Thymus (tissue), 11 donors: Measurements from ENCODE around the gene EPB41L4A. TPM values are rescaled to one million over a fixed set of nuclear protein-coding genes. Genes with fewer than 3 reads are reported as not detected.
"Not testable (repeated sequence)": the region's sequence is repeated elsewhere in the genome, so short reads cannot be mapped to it uniquely, and the experiment has no call there.

Experiments
- DNase-seq, 9 donors: peaks; one replicate each; pipeline ENCODE4 v3.0.0-alpha.2; 2013; ENCODE audit warnings: low spot score in 9 of 9, low read depth in 6 of 9, missing footprints in 1 of 9
- H3K27ac ChIP-seq, 2 donors: one replicate each; pipeline ENCODE4 v1.5.1; 2013; ENCODE audit warnings: control low read depth in 1 of 2, low read depth in 1 of 2, low read length in 1 of 2, mild to moderate bottlenecking in 1 of 2, moderate library complexity in 1 of 2
- H3K27me3 ChIP-seq, 2 donors: one replicate each; pipeline ENCODE4 v1.5.1; 2013; ENCODE audit warnings: low read length in 1 of 2; ENCODE audit not compliant: control insufficient read depth in 2 of 2, insufficient read depth in 1 of 2
- H3K36me3 ChIP-seq, 2 donors: one replicate each; pipeline ENCODE4 v1.5.1; 2013; ENCODE audit warnings: low read length in 1 of 2, mild to moderate bottlenecking in 1 of 2, moderate library complexity in 1 of 2; ENCODE audit not compliant: control insufficient read depth in 2 of 2, insufficient read depth in 2 of 2
- H3K4me1 ChIP-seq, 2 donors: one replicate each; pipeline ENCODE4 v1.5.1; 2013; ENCODE audit warnings: low read length in 2 of 2; ENCODE audit not compliant: control insufficient read depth in 2 of 2, insufficient read depth in 2 of 2
- H3K4me3 ChIP-seq, 2 donors: one replicate each; pipeline ENCODE4 v1.5.1; 2013; ENCODE audit warnings: low read length in 2 of 2, control low read depth in 1 of 2, mild to moderate bottlenecking in 1 of 2
- H3K9me3 ChIP-seq, 2 donors: one replicate each; pipeline ENCODE4 v1.5.1; 2013; ENCODE audit warnings: low read length in 1 of 2, mild to moderate bottlenecking in 1 of 2; ENCODE audit not compliant: control insufficient read depth in 2 of 2, insufficient read depth in 1 of 2
- WGBS: extraction: QIAGEN DNeasy Blood & Tissue Kit; methylation state at CpG from one replicate; pipeline ENCODE4 v1.1.7; 2013; 5-methylcytosine and 5-hydroxymethylcytosine counted together
- polyA plus RNA-seq: library from polyadenylated mRNA; stranded (reverse); fragments of 200-250 nt; gene quantifications from one replicate; pipeline ENCODE4 v1.2.3, GENCODE V29; 2013
- total RNA-seq: library from RNA; stranded (reverse); fragments of 120-200 nt; gene quantifications from one replicate; pipeline ENCODE4 v1.2.4, GENCODE V29; 2013
- donor health status: healthy.

EPB41L4A gene
- total and polyA plus RNA-seq, 2 donors = 4.8 to 5.2 TPM

DNA sequence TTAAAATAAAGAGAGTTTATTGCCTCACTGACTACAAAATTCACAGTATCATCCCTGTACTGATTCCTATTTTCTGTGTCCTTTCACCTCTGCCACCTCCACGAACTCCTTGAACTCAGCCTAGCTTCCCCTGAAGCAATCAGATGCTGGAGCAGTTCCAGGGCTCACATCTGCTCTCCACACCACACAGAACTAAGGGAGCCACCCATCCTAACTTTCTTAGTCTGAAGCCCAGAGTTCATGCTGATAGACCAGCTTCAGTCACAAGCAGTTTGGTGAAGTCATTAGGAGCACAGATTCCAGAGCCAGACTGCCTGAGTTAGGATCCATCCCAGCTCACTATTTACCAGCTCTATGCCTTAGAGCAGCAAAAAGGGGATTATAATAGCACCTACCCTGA lies 15.6 kb upstream of the EPB41L4A start:
- Histone ChIP-seq H3K36me3 (no peaks in the 10 kb centered on the region), H3K27ac (no peak overlapping the region), H3K4me3 (no peak overlapping the region), H3K27me3 (no peaks in the 10 kb centered on the region), H3K4me1 (no peaks in the 10 kb centered on the region), H3K9me3 (no peaks in the 10 kb centered on the region)
- no peak for DNase-seq
- 63% methylated on average over 1 of the region's 1 CpG for WGBS

DNA sequence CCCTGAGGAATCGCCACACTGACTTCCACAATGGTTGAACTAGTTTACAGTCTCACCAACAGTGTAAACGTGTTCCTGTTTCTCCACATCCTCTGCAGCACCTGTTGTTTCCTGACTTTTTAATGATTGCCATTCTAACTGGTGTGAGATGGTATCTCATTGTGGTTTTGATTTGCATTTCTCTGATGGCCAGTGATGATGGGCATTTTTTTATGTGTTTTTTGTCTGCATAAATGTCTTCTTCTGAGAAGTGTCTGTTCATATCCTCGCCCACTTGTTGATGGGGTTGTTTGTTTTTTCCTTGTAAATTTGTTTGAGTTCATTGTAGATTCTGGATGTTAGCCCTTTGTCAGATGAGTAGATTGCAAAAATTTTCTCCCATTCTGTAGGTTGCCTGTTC lies 7.1 kb upstream of the EPB41L4A start:
- H3K27me3 ChIP-seq = peaks cover 0 to 11% of the 10 kb centered on the region in 2 donors
- not testable (repeated sequence) for H3K27ac ChIP-seq, H3K4me1 ChIP-seq, DNase-seq, H3K36me3 ChIP-seq, H3K4me3 ChIP-seq, H3K9me3 ChIP-seq
- 85% methylated on average over 3 of the region's 3 CpGs for WGBS

DNA sequence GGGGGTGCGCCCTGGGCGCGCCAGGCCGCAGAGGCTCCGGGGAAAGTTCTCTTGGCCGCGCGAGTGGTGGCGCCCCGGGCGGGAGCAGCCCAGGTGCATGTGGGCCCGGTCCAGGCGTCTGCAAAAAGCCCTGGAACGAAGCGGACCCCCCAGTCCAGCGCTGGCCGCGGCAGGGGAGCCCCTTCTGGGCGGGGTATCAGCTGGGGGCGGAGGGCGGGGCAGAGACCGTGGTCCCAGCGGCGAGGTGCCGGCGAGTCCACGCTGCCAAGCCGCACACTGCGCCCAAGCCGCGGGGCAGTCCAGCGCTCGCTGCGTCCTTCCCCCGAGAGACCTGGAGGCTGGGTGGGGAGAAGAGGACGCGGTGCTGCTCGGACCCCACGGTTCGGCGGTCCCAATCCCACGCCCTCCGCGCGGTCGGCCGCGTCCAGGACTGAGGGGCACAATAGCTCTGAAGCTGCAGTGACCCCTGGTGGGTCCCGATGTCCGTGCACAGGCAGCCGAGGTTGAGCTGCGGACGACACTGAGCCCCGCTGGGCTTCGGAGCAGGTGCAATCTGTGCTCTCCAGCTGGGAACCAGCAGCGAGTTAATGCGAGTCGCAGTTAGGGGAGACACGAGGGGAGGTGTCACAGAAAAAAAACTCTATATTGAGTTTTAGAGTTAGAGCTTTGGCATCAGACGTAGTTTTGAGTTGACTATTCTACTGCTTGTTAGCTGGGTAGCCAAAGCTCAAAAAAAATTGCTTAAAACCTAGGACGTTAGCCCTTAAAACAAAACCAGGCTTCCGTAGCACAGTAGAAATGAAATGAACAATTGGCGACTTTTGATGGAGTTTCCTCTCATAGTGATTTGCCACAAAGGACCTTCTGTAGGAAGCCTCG lies 1.1 kb upstream of the EPB41L4A start:
- WGBS = 4% methylated on average over 64 of the region's 64 CpGs

DNA sequence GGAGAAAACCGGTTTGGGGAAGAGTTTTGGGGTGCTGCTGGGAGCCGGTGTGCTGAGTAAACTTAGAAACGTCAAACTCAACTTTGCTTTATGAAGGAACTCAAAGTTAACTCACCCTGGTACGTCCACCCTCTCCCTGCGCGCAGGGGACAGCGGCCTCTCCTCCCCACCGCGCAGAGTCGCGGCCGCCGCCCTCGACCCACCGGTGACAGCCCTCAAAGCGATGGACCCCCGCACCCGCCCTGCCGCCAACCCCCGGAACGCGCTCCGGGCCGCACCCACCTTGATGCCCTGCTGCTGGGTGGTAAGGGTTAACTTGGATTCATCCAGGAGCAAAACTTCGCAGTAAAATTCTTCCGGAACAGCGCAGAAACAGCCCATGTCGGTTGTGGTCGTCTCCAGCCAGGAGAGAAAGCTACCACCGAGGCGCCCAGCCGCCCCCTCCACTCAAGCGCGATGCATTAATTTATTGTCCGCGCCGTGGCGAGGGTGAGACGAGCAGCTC lies 366 bp downstream of the EPB41L4A start:
- Histone ChIP-seq H3K9me3 (no peaks in the 10 kb centered on the region), H3K4me3 (peak overlapping the region; percentile 29 to 34), H3K27ac (no peak overlapping the region)

More for the DNA sequence above, 1.1 kb upstream of the EPB41L4A start:
- no peak overlapping the region for H3K27ac ChIP-seq
- DNase-seq = peak in 3 of 9 donors; percentile 11 to 28 (median 15)
- peaks cover 38 to 59% of the 10 kb centered on the region in 2 donors for H3K27me3 ChIP-seq
- H3K36me3 ChIP-seq = no peaks in the 10 kb centered on the region
- H3K9me3 ChIP-seq = no peaks in the 10 kb centered on the region
- peak overlapping the region; percentile 14 to 34 for H3K4me3 ChIP-seq
- H3K4me1 ChIP-seq = peaks cover 0 to 5% of the 10 kb centered on the region in 2 donors

DNA sequence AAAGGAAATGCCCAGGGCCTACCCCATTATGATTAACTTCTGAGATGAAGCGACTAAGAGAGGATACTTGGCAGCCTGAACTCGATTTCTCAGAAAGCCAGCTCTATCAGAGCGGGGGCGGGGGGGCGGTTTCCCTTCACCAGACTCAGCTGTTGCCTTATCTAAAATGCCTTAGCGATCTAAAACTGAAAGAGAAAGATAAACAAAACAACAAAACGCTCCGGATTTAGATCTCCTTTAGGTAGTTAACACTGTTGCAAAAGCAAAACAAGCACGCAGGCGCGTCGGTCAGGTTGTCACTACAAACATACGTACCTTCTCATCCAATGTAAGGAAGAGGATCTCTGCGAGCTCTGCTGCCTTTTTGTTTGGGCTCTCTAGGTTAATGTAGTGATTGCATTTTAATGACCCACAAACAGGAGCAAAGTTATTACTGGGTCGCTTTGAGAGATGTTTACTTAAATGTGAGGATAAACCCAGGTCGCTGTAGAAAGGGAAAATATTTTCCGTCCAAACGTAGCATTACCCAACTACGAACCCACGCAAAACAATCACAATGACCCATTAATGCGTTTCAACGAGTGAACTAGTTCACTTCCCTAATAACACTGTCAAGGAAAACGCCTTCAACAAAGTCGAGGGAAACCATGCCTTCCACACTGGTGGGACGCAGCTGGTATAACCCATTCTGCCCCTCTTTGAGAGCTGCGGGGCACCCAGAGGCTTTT lies 982 bp downstream of the EPB41L4A start:
- H3K4me3 ChIP-seq = peak overlapping the region; percentile 17 to 34
- H3K27me3 ChIP-seq = peaks cover 38 to 62% of the 10 kb centered on the region in 2 donors
- peak in 2 of 9 donors; percentile 12 to 22 for DNase-seq
- 2% methylated on average over 26 of the region's 26 CpGs for WGBS
- peak overlapping the region in 1 of 2 donors; percentile 17 for H3K27ac ChIP-seq
- no peaks in the 10 kb centered on the region for H3K36me3 ChIP-seq
- no peaks in the 10 kb centered on the region for H3K9me3 ChIP-seq
- H3K4me1 ChIP-seq = peaks cover 0 to 5% of the 10 kb centered on the region in 2 donors

More for the DNA sequence above, 366 bp downstream of the EPB41L4A start:
- DNase-seq = no peak
- WGBS = 2% methylated on average over 39 of the region's 39 CpGs
- peaks cover 38 to 59% of the 10 kb centered on the region in 2 donors for H3K27me3 ChIP-seq
- H3K4me1 ChIP-seq = peaks cover 0 to 5% of the 10 kb centered on the region in 2 donors
- H3K36me3 ChIP-seq = no peaks in the 10 kb centered on the region

DNA sequence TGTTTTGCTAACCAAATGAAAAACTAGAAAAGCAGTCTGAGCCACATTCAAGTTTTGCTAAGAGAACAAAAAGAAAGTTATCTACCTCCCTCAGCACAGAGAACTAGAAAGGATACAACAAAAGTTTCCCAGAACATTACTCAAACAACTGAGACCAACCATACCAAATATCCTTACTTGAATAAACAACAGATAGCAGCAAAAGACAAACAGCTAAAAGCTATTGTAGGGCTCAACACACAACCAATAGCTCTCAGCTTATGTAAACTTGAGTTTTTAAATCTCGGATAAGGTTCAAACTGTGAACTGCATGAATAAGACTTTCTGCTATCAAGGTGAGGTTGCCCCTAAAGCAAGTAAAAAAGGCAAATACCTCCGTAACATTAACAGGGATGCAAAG lies 3.5 kb downstream of the EPB41L4A start:
- Histone ChIP-seq H3K9me3 (no peaks in the 10 kb centered on the region), H3K4me1 (peaks cover 0 to 5% of the 10 kb centered on the region in 2 donors), H3K27ac (no peak overlapping the region), H3K4me3 (no peak overlapping the region), H3K27me3 (peaks cover 34 to 53% of the 10 kb centered on the region in 2 donors), H3K36me3 (no peaks in the 10 kb centered on the region)
- DNase-seq = no peak
- WGBS = 85% methylated on average over 2 of the region's 2 CpGs

DNA sequence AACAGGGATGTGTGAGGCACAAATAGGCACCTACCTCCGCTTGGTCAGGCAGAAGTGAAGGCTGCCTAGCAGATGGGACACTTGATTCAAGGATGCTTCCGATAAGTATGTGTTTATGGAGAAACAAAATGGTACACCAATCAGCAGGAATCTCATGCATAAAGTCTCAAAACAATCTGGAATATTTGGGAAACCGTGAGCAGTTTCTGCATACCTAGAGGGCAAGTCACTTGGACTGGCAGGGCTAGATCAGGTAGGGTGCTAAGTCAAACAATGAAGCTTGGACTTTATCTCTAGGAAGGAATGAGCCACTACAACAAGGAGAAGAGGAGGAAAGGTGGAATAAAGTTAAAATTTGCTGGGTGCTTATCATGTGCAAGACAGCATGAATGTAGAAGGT lies 5.5 kb downstream of the EPB41L4A start:
- no peaks in the 10 kb centered on the region for H3K4me1 ChIP-seq
- peaks cover 14 to 34% of the 10 kb centered on the region in 2 donors for H3K27me3 ChIP-seq
- no peaks in the 10 kb centered on the region for H3K9me3 ChIP-seq
- no peaks in the 10 kb centered on the region for H3K36me3 ChIP-seq
- no peak for DNase-seq
- H3K4me3 ChIP-seq = no peak overlapping the region
- WGBS = 94% methylated on average over 3 of the region's 3 CpGs
- H3K27ac ChIP-seq = no peak overlapping the region

DNA sequence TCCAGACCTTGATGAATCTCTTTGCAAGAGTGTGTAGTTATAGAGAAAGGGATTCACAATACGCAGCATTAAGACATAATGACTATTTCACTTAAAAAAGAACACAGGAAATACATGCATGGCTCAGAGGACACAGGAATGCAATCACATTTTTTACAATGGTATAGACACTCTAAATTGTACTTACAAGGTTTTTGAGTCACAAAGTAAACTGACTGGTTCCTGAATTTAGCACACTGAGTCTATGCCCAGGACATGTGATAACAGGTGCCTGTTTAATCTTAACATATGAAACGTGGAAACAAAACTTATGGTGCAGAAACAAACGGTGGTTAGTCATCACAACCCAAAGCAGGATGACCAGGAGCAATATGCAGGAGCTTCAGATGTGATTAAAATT lies 6.7 kb downstream of the EPB41L4A start:
- Histone ChIP-seq H3K4me3 (no peak overlapping the region), H3K27ac (no peak overlapping the region), H3K9me3 (no peaks in the 10 kb centered on the region), H3K27me3 (peaks cover 7 to 21% of the 10 kb centered on the region in 2 donors), H3K4me1 (no peaks in the 10 kb centered on the region), H3K36me3 (no peaks in the 10 kb centered on the region)
- WGBS = 49% methylated on average over 3 of the region's 3 CpGs
- DNase-seq = no peak

DNA sequence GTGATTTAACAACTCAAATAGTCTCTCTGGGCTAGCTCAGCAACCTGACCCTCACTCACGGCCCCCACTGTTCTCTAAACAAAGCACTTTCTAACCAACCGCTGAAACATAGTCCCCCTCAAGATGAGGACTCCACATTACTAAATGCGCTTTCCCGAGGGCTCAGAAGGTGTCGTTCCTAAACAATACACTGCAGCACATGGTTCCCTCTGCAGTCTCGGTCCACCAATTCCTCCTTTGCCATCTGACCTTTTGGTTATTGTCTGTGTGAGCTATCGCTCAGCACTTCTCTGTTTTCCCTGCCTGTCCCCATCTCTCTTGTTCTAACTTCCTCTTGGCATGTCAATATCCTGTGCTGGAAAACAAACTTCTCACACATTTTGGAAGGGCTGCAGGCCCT lies 7.2 kb downstream of the EPB41L4A start:
- DNase-seq = no peak
- Histone ChIP-seq H3K4me1 (no peaks in the 10 kb centered on the region), H3K27me3 (peaks cover 4 to 17% of the 10 kb centered on the region in 2 donors), H3K9me3 (no peaks in the 10 kb centered on the region), H3K4me3 (no peak overlapping the region), H3K27ac (no peak overlapping the region), H3K36me3 (no peaks in the 10 kb centered on the region)
- 34% methylated on average over 7 of the region's 7 CpGs for WGBS
